BJ (cell line): ENCODE measurements around the gene TRAPPC5. TPM values are rescaled to one million over a fixed set of nuclear protein-coding genes. Genes with fewer than 3 reads are reported as not detected.

Source experiments
- CTCF ChIA-PET: fragments of 350-600 bp; formaldehyde crosslinking; extraction: SDS; loops from one replicate; lab custom pipeline; 2021; ENCODE audit warnings: antibody characterized with exemption, inconsistent platforms; lab: Yijun Ruan, JAX
- POLR2A ChIA-PET: fragments of 300-600 bp; sonication (Branson Sonifier 250); formaldehyde crosslinking; extraction: SDS; loops from one replicate; lab custom pipeline; 2021; ENCODE audit warnings: antibody characterized with exemption; lab: Charles Lee
- DNase-seq: peaks from one replicate; pipeline ENCODE4 v3.0.0-alpha.2; 2011; ENCODE audit warnings: low read depth
- H3K27me3 ChIP-seq: 2 replicates; pipeline ENCODE4 v1.6.0; 2011; ENCODE audit warnings: low read length; ENCODE audit not compliant: control insufficient read depth, insufficient read depth
- H3K36me3 ChIP-seq: 2 replicates; pipeline ENCODE4 v1.5.1; 2011; ENCODE audit warnings: low read length; ENCODE audit not compliant: control insufficient read depth, insufficient read depth
- H3K4me3 ChIP-seq: 2 replicates; pipeline ENCODE4 v1.5.1; 2011; ENCODE audit warnings: low read depth, mild to moderate bottlenecking, control low read depth, low read length
- polyA plus RNA-seq: library from polyadenylated mRNA; depleted of rRNA; stranded (reverse); fragments of >200 nt; gene quantifications from 2 replicates; pipeline ENCODE4 v1.2.3, GENCODE V29; 2011
- TF ChIP-seq, protein P1 (sequence below): IDR thresholded peaks from 2 replicates; pipeline ENCODE4 v1.5.1; 2011; ENCODE audit warnings: low read depth, mild to moderate bottlenecking, control low read depth, inconsistent platforms, low read length, moderate library complexity; ENCODE audit not compliant: insufficient read depth

TRAPPC5 gene
- polyA plus RNA-seq, 1 experiment, result 85.1 TPM

DNA sequence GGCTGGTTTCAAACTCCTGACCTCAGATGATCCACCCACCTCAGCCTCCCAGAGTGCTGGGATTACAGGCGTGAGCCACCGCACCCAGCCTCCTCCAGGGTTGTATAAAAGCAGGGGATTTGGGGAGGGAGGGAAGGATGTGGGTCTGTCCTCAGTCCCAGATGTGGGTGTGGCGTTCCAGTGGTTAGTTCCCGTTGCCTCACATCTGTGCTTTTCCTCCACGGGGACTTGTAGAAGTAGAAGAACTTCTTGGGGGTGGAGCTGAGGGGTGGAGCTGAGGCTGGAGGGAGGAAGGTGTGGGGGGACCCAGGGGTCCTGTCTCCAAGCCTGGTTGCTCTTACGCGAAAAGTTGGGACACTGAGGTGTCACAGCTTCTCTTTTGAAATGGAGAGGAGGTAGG, 4.3 kb upstream of the TRAPPC5 start:
- no peak overlapping the region for H3K4me3 ChIP-seq
- peaks cover 5% of the 10 kb centered on the region; the same call in 1 of the 2 replicates for H3K27me3 ChIP-seq
- CTCF ChIA-PET, result interaction anchor here (0.6 to 2.2 kb wide), 3 partner anchors 11 to 124 kb away, joined by 3 to 7 read pairs (median 4); no protein-coding TSS in a partner anchor
- no peaks in the 10 kb centered on the region for H3K36me3 ChIP-seq
- TF ChIP-seq, protein P1, sequence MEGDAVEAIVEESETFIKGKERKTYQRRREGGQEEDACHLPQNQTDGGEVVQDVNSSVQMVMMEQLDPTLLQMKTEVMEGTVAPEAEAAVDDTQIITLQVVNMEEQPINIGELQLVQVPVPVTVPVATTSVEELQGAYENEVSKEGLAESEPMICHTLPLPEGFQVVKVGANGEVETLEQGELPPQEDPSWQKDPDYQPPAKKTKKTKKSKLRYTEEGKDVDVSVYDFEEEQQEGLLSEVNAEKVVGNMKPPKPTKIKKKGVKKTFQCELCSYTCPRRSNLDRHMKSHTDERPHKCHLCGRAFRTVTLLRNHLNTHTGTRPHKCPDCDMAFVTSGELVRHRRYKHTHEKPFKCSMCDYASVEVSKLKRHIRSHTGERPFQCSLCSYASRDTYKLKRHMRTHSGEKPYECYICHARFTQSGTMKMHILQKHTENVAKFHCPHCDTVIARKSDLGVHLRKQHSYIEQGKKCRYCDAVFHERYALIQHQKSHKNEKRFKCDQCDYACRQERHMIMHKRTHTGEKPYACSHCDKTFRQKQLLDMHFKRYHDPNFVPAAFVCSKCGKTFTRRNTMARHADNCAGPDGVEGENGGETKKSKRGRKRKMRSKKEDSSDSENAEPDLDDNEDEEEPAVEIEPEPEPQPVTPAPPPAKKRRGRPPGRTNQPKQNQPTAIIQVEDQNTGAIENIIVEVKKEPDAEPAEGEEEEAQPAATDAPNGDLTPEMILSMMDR, result no peak
- DNase-seq, result no peak
- POLR2A ChIA-PET, result no interaction called here

DNA sequence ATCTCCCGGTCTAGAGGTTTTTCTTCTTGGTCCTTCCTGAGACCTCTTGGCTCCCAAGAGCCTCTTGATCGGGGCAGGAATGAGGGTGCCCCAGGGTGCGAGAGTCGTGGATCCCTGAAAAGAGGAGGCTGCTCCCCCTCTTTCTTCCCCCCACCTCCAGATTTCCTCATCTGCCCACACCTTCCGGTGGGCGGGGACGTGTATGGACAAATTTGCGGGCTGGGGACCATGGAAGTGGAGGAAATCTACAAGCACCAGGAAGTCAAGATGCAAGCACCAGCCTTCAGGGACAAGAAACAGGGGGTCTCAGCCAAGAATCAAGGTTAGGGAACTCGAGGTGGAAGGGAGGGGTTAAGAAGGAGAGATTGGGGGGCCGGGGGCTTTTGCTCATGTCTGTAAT, 3.8 kb upstream of the TRAPPC5 start, which contains the start of gene MCEMP1:
MCEMP1 (plus strand) TSS at position 237 of the 400 bp plus-strand sequence; CDS start at position 268, 31 bp downstream.
- H3K4me3 ChIP-seq, result no peak within 1 kb of the TSS
- H3K27me3 ChIP-seq, result peaks cover 4% of the 10 kb centered on the region; the same call in 1 of the 2 replicates
- TF ChIP-seq, protein P1, result no peak
- no peak for DNase-seq
- CTCF ChIA-PET, result interaction anchor here (0.9 to 2.2 kb wide), 3 partner anchors 9 to 124 kb away, joined by 3 to 7 read pairs (median 3); no protein-coding TSS in a partner anchor
- H3K36me3 ChIP-seq, result no peaks in the 10 kb centered on the region
- POLR2A ChIA-PET, result no interaction called here

DNA sequence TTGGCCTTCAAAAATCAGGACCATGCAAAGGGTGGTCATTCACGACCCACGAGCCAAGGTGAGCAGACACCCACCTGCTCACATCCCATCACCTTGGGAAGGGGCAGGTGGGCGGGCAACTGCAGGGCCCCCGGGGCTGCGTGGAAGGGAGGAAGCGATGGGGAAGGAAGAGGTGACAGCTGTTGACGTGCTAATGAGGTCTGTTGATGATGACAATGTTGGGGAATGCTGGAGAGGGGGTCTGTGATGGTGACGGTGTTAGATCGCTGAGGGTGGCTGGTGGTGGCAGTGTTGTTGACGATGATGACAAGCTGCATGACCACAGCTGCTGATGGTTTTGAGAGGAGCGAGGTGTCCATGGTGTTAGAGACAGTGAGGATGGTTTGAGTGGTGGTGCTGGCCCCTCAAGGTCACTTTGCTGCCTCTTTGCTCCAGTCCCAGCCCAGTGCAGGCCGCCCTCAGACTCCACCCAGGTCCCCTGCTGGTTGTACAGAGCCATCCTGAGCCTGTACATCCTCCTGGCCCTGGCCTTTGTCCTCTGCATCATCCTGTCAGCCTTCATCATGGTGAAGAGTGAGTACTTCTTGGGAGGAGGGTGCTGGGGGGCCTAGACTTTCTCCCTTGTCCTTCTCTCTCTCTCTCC, 2.8 kb upstream of the TRAPPC5 start:
- CTCF ChIA-PET, result interaction anchor here (0.9 to 1.8 kb wide), 4 partner anchors 8 to 324 kb away, joined by 3 to 7 read pairs (median 3); no protein-coding TSS in a partner anchor

DNA sequence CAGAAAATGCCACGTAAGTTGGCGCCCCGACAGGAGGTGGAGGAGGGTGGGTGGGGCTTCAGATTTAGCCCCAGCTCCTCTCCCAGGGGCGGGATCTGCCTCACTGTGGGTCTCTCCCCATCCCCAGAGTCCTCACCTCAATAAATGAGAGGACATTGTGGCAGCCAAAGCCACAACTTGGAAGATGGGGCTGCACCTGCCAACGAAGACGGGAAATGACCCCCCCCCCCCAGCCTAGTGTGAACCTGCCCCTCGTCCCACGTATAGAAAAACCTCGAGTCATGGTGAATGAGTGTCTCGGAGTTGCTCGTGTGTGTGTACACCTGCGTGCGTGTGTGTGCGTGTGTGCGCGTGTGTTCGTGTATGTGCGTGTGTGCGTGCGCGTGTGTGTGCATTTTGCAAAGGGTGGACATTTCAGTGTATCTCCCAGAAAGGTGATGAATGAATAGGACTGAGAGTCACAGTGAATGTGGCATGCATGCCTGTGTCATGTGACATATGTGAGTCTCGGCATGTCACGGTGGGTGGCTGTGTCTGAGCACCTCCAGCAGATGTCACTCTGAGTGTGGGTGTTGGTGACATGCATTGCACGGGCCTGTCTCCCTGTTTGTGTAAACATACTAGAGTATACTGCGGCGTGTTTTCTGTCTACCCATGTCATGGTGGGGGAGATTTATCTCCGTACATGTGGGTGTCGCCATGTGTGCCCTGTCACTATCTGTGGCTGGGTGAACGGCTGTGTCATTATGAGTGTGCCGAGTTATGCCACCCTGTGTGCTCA, 1.5 kb upstream of the TRAPPC5 start:
- TF ChIP-seq, protein P1, result no peak
- Histone ChIP-seq H3K4me3 (no peak overlapping the region), H3K27me3 (no peaks in the 10 kb centered on the region; the same call in 1 of the 2 replicates), H3K36me3 (peaks cover 8% of the 10 kb centered on the region)
- POLR2A ChIA-PET, result no interaction called here
- DNase-seq, result no peak
- CTCF ChIA-PET, result interaction anchor here (1.8 kb wide), 1 partner anchor 27 kb away, joined by 7 read pairs; no protein-coding TSS in a partner anchor

More for the DNA sequence above, 2.8 kb upstream of the TRAPPC5 start:
- H3K27me3 ChIP-seq, result peaks cover 4% of the 10 kb centered on the region; the same call in 1 of the 2 replicates
- no peak overlapping the region for H3K4me3 ChIP-seq
- no peak for DNase-seq
- POLR2A ChIA-PET, result no interaction called here
- TF ChIP-seq, protein P1, result no peak
- H3K36me3 ChIP-seq, result peaks cover 6% of the 10 kb centered on the region
